ENCODE measurements around the gene TMEM203.

Gene TMEM203

GRCh38 chr9:137163365-137163715, 42.1 kb downstream of the TMEM203 start:
- DNase-seq, result no peak

- no peak for DNase-seq
Measured at GRCh38 chr9:137162505-137163364, 42.7 kb downstream of the TMEM203 start.

- DNase-seq, result no peak
Measured at GRCh38 chr9:137161558-137162486, 43.6 kb downstream of the TMEM203 start.

- DNase-seq, result no peak
Measured at GRCh38 chr9:137160716-137161557, 44.5 kb downstream of the TMEM203 start.

GRCh38 chr9:137160054-137160425, 45.4 kb downstream of the TMEM203 start:
- no peak for DNase-seq

DNA sequence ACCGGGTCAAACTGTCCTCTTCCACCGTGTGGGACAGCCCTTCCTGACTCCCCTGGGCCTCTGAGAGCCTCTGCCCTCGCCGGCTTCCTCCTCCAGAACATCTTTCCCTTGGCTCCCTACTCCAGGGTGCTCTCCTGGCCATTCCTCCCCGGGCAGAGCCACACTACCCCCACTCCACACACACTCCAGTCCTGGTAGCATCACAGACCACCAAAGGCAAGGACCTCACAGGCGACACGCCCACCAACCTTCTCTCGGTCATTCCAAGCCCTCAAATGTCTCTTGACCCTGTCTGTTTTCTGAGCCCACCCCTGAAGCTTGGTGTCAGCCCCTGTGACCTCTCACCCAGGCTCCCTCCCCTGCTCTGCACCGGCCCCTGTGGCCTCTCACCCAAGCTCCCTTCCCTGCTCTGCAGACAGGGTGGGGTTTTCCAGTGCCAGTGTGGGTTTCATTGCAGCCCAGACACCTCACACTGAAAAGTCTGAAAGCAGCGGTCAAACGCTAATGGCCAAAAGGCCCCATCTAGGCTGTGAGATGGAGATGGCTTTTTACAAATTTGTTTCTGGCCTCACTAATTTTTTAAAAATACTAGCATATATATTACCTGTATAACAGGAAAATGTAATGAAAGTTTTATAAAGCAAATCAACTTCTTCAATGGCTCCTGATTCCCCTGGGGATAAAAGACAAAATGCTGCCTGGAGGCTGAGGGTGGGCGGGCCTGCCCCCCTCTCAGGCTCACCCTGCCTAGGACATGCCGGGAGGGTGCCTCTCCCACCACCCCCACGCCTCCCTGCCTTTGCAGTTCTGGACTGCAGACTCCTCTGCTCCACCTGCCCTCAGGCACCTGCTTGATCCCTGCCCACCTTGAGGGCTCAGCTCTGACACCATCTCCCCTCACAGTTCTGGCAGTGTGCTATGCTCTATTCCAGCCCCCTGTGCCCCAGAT, 46.1 kb downstream of the TMEM203 start:
- no peak for DNase-seq

GRCh38 chr9:137158625-137159024, 46.8 kb downstream of the TMEM203 start:
- DNase-seq, result no peak

GRCh38 chr9:137157618-137158415, 47.6 kb downstream of the TMEM203 start:
- DNase-seq, result no peak

DNA sequence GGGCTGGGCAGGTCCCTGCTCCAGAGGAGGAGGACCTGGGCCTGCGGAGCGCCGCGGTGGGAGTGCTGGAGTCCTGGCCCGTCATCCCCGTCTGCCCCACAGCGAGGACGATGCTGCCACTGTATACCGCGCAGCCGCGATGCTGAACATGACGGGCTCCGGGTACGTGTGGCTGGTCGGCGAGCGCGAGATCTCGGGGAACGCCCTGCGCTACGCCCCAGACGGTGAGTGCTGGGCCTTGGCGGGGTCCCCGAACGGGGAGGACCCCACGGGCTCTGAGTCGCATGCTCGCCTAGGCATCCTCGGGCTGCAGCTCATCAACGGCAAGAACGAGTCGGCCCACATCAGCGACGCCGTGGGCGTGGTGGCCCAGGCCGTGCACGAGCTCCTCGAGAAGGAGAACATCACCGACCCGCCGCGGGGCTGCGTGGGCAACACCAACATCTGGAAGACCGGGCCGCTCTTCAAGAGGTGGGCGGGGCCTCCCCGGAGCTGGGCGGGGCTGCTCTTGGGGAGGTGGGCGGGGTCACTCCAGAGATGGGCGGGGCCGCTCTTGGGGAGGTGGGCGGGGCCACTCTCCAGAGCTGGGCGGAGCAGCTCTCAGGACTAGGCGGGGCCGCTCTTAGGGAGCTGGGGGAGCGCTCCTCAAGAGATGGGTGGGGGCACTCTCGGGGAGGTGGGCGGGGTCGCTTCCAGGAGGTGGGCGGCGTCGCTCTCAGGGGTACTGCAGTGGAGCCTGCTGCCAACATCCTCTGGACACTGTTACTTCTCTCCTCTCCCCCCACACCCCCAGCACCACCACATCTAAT, 48.7 kb downstream of the TMEM203 start:
- DNase-seq, result peak in 4 of 5 donors; percentile 42 to 51 (median 48)

Data from T-helper 1 cell (primary cell).